8988T (cell line): ENCODE data around the gene CCDC12.

Source experiments
- DNase-seq: peaks from one replicate; pipeline ENCODE4 v3.0.0; 2011

The CCDC12 gene

DNA sequence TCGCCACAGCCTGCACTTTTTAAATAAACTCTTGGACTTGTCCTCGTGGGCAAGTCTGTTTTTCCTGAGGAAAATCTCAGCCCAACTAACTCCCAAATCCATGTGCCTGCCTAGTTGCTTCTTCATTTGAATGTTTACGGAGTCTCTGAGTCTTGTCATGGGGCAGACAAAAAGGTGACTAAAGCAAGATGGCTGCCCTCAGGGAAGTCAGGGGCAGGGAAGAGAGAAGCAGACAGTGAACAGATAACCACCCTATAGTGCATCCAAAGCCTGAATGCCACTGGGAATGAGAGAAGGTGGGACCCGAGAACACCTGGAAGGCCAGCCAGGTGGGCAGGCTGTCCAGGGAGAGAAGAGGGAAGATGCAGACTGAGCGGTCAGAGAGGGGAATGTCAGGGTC, 21.4 kb downstream of the CCDC12 start:
- no peak for DNase-seq

- no peak for DNase-seq
Measured at GRCh38 chr3:46954178-46954577, 22.4 kb downstream of the CCDC12 start.

DNA sequence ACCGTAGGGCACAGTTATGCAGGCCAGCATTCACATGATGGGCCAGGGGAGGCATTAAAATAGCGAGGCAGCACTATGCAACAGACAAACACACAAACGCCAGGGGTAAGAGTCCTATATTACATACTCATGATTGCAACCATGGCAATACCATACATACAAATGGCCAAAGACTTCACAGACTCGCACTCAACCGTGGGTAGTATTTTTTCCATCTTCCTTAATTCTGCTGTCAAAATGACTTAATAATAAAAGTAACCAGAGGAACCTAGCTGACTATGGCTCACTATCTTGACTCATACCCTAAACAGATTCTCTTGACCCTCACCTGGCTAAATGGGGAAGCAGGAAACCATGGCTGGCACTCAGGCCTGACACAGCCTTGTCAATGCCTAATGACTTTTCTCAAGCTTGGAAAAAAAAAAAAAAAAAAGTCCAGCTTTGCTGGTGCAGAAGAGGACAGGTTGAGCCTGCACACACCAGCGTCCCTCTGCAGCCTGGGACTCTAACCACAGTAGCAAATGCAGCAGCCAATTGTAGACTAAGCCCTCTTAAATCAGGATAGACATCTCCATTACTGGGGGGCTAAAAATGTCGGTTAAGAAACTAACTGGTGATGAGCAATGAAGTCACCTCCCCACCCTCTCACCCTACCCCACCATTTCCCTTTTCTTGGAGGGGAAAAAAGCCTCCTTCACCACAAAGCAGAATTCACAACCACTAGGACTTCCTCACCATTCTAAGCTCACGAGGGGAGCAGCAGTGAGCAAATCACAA, 23.1 kb downstream of the CCDC12 start:
- no peak for DNase-seq

DNA sequence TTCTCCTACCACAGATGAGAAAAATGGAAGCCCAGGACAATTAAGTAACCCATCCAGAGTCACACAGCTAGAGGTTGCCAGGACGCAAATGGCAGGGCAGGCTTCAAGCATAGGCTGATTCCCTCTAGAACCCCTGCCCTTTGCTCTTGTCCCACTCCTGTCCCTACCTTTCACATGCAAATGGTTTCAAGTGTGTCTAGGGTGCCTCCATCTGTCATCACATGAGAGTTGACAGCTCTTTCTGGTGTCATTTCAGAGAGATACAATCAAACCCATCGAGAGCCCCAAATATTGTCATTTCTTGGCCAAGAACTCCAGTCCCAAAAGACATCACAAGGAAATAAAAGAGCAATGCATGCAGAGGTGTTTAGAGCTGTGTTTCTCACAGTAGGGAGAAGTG, 23.7 kb downstream of the CCDC12 start:
- DNase-seq: no peak

DNA sequence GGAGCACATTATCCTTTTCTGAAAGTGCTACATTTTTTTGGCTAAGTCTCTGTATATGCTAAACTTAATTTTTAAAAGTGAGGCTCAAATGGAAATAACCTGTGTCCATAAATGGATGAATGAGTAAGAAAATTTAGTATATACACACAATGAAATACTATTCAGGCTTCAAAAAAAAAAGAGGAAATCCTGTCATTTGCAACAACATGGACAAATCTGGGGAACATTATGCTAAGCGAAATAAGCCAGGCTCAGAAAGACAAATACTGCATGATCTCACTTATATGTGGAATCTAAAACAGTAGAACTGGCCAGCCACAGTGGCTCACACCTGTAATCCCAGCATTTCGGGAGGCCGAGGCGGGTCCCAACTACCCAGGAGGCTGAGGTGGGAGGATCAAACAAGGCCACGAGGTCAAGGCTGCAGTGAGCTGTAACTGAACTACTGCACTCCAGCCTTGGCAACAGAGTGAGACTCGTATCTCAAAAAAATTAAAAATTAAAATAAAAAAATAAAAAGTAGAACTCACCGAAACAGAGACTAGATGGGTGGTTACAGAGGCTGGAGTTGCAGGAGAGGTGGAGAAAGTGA, 25.8 kb downstream of the CCDC12 start:
- DNase-seq: no peak

- DNase-seq: no peak
Measured at GRCh38 chr3:46950177-46950576, 26.4 kb downstream of the CCDC12 start.

- DNase-seq: no peak
Measured at GRCh38 chr3:46948830-46949671, 27.5 kb downstream of the CCDC12 start.

GRCh38 chr3:46947981-46948791, 28.4 kb downstream of the CCDC12 start:
- DNase-seq: no peak

DNA sequence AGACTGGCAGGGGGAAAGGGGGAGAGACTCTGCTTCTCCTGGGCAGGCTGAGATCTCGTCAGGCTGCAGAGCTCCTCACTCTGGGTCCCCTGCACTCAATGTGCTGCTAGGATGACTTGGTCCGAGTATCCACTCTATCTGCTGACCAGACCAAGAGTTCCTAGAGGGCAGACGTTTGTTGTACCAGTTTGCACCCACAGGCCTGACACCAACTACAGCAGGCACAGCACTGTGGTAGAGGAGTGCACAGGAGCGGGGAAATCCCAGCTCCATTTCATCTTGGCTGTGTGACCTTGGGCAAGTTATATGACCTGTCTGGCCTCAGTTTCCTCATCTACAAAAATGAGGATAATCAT, 29.0 kb downstream of the CCDC12 start:
- no peak for DNase-seq

DNA sequence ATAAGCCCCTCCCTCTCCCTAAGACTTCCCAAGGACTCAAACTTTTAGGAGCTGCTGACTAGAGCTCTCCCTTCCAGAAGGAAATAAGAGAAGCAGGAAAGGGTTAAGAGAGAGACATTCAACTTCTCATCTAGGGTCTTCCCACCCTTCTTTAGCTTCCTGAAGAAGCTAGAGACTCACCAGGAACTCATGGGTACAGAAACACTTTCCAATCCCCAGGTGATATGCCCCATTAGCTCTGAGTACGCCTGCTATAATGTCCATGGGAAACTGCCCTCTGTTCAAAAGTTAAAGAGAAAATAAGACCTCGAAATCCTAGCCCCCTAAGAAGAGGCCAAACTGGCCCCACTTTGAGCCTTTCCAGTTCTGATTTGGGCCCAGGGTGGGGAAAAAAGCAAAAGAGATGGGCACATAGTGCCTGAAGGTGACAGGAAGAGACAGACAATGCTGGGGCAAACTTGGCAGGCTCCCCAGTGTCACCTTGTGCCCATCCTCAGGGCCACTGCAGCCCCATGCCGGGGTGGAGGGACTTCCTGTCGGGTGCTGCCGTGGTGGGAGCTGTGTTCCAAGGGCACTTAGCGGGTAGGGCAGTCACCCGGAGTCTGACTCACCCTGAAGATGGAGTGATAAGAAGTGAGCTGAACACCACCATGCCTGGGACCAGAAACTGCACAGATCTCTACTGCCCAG, 29.5 kb downstream of the CCDC12 start:
- DNase-seq: peak; percentile 56

- DNase-seq: no peak
Measured at GRCh38 chr3:46946416-46946815, 30.1 kb downstream of the CCDC12 start.

DNA sequence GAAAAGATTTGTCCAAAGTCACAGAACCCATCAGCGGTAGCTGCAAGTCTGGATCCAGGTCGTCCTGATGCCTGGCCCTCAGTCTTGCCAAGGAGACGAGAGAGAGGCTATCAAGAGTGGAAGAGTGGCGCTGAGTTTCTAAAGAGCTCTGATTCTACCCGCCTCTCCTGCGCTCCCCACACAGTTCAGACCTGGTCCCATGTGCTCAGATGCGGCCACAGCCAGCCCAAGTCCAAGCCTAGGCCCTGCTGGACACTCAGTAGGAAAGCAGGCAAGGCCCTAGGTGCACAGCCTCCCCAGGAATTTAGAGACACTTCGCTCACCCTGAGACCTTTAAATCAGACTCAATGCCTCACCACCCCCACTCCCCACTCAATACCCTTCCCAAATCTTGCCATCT, 32.4 kb downstream of the CCDC12 start:
- DNase-seq: no peak

DNA sequence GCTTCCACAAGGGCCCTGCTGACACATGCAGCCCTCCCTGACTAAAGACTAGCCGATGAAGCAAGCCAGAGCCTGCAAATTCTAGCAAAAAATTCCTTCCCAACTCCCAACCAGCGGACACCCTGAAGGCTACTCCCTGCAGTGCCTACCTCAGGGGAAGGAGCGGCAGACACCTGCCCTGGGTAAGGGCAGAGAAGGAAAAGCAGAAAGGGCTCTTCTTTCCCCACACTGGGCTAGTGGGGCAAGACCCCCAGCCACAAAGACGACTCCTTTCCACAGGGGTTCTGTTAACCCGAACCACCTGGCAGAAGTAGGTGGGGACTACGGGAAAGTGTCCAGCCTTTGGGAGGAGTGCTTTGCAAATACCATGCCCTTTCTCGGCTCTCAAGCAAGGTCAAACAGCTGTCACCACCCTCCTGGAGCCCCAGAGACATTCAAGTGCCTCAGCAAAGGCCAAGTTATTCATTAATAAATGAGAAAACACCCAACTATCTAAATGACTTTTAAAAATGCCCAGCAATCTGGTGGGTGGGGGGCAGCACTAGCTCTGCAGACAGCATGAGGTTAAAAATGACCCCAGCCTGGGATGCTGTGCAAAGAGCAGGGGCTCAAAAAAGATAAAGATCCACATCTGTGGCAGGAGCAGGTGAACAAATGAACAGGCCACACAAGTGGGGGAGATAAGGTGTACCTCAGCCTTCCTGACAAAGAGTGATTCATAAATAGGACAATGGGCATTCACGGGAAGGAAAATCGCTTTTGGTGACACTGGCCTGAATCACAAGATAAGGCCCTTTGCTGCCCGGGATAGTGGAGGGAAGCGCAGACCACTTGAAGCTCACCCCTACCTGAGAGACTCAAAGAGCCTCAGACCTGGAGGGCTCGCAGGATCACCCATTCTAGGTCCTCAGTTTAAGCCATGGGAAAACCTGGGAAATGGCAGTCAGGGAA, 33.0 kb downstream of the CCDC12 start:
- DNase-seq: no peak

DNA sequence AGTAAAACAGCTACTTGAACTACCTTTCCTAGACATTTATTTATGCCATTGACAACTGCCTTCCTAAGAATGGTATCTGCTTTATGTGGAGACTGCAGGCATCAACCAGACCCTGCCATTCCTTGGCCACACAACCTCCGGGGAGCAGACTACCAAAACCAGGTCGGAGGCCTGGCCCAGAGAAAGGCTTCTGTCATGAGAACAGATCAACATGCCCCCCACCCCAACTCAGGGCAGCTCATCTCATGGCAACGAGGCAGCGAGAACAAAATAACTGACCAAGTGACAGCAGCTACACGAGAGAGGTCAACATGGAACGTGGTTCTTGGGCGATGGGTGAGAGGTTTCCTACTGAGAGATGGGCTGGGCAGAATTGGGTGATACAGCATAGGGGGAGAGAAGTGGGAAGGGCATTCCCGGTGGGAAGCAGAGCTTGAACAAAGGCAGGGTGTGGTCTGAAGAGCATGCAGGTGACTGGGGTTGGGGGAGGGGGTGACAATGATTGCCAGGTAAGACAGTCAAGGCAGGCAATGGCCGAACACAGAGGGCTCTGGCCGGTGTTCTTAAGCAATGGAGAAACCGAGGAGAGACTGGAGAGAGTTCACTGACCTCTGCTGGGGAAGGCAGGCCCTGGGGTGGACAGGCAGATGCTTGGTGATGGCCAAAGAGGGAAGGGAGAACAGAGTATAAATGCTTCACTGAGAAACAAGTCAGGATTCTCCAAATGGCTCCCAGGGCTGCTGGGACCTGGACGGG, 33.9 kb downstream of the CCDC12 start:
- no peak for DNase-seq

DNA sequence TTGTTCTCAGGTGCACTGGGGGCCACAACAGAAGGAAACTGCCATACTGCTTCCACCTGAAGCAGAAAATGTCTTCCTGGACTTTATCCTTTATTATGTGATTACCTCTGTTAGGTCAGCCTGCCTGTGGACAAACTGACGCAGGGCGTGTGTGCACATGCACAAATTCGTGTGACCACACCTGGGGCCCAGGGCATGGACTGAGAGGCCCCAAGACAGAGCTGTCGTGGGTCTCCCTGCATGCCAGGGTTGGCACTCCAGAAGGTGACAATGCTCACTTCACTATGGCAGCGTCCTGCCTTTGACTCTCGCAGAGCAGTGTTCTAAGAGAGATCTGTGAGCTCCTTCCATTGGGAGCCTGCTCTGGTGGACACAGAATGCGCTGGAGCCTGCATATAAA, 34.5 kb downstream of the CCDC12 start:
- DNase-seq: no peak

DNA sequence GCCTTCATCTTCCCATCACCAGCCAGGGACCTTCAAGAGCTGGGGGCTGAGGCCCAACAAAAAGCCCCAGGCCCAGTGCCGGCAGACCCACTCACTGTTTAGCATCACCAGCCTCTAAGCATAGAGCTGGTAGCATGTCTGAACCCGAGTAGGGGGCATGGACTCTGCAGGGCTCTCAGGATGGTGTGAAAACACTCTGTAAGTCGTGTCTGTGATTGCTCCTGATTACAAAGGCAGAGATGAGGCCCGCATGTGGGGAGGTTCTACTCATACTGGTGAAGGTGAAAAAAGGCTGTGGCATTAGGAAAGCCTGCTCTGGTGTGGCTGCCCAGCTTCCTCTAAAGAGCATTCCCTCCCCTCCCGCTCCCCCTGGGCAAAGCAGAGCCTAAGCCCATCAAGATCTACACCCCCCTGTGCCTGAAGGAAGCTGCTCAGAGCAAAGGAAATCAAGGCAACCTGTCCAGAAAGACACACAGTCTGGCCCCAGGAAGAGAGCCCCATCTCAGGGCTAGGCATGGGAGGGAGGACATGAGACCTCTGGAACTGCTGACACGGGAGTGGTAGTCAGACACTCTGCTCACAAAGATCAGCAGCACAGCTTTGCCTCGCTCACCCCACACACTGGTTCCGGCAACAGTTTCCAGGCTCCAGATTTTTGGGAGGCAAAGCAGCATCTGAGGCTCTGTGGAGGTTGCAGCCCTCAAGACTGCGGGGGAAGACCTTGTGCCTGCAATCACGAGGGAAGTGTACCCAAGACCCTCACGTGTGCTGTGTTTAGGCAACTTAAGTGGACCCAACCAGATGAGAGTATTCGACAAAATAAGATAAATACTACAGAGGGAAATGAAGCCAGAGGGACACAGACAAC, 36.7 kb downstream of the CCDC12 start:
- no peak for DNase-seq

DNA sequence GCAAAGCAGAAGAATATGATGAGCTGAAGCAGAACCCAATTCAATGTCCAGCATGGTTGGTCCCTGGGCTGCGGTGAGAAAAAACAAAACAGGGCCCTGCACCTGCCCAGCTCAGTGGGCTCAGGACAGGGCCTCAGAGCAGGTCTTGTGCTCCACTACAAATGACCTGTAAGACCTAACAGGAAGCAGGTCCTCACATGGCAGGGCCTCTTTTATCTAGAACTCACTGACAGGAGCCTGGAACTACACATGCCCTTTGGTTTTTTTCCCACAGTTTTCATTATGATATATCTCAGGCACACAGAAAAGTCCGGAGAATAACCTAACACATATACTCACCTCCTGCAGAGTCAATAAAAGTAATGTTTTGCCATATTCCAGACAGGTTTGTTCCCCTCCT, 38.4 kb downstream of the CCDC12 start:
- DNase-seq: no peak

DNA sequence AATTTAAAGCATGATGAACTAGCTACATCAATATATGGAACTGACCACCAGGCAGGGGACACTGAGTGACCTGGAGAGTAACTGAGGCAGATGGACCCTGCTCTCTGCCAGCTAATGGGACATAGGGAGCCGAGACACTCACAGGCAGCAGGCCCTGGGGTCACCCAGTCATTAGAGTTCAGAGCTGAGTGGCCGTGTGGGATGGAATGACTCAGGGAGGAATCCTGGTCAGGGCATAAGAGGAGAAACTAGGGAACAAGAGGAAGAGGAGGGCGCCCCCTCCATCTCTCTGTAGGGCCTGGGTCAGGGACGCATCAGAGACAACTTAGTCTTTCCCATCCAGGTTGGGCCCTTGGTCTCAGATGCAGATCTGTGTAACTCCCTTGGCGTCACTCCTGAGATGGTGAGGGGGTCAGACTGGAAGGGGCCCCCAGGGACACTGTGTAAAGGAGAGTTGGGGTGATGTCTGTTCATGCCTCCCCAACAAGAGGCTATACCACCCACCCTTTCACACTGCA, 39.8 kb downstream of the CCDC12 start:
- no peak for DNase-seq

GRCh38 chr3:46935989-46936558, 40.5 kb downstream of the CCDC12 start:
- no peak for DNase-seq
